ENCODE measurements around the gene BUB3. TPM values are rescaled to one million over a fixed set of nuclear protein-coding genes. Genes with fewer than 3 reads are reported as not detected.
A peak's percentile ranks its signal among the peaks of the same experiment; 100 is the strongest.

BUB3 gene
- total and polyA plus RNA-seq, 2 experiments from 2014 or later, result 158 to 170 TPM

GRCh38 chr10:123203393-123204126, 49.4 kb downstream of the BUB3 start:
- Histone ChIP-seq H3K9me2 (ENCODE audit: insufficient read depth) (no peaks in the 10 kb centered on the region), H2AFZ (no peak overlapping the region), H3K4me3 (no peak overlapping the region), H3K36me3 (ENCODE audit: low read depth) (no peaks in the 10 kb centered on the region), H3K27me3 (replicated peaks; ENCODE audit: insufficient read depth) (no peaks in the 10 kb centered on the region), H3K79me2 (ENCODE audit: insufficient read depth) (no peaks in the 10 kb centered on the region), H3K4me1 (ENCODE audit: insufficient read depth) (no peaks in the 10 kb centered on the region), H3F3A (ENCODE audit: insufficient read depth) (no peaks in the 10 kb centered on the region), H3K27ac (no peak overlapping the region), H3K9ac (no peak overlapping the region), H3K9me3 (ENCODE audit: low read depth) (peaks cover 4% of the 10 kb centered on the region), H3K4me2 (ENCODE audit: unreplicated experiment) (no peak overlapping the region), H4K20me1 (ENCODE audit: insufficient read depth) (no peaks in the 10 kb centered on the region)
- in situ Hi-C loops (cut with MboI), result no loop called here
- 66 to 69% methylated on average over 6 of the region's 6 CpGs for WGBS, 2 experiments (ENCODE audit: low coverage in 1 of 2, low lambda C conversion rate in 2 of 2, missing lambda C conversion rate in 2 of 2)
- no peak for TF ChIP-seq EZH2phosphoT487 (IDR thresholded peaks at IDR 0.05; ENCODE audit: insufficient read depth, low read depth)
- no peak for TF ChIP-seq EZH2 (IDR thresholded peaks at IDR 0.05; ENCODE audit: insufficient read depth, poor library complexity, severe bottlenecking)
- DNase-seq, result peak; percentile 8

DNA sequence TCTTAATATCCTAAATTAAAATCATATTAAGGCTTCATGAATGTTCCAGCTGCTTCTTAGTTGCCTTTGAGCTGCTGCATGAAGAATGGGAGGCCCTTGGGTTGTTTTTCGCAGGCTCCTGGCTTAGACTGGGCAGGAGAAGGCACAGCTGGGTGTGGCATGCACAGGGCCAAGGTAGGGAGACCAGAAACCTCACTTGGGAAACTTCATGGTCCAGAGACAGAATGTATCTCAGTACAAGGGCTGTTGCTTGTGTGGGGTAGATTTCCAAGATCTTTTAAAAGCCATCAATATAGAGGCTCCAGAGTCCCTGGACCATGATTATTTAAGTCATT, 49.9 kb downstream of the BUB3 start:
- in situ Hi-C loops (cut with MboI), result no loop called here

GRCh38 chr10:123205041-123205440, 50.8 kb downstream of the BUB3 start:
- H2AFZ ChIP-seq, result no peak overlapping the region
- no peaks in the 10 kb centered on the region for H3K36me3 ChIP-seq (ENCODE audit: low read depth)
- no peaks in the 10 kb centered on the region for H3K9me2 ChIP-seq (ENCODE audit: insufficient read depth)
- H4K20me1 ChIP-seq (ENCODE audit: insufficient read depth), result no peaks in the 10 kb centered on the region
- H3K9me3 ChIP-seq (ENCODE audit: low read depth), result peaks cover 4% of the 10 kb centered on the region
- H3K4me2 ChIP-seq (ENCODE audit: unreplicated experiment), result no peak overlapping the region
- no peaks in the 10 kb centered on the region for H3K27me3 ChIP-seq (replicated peaks; ENCODE audit: insufficient read depth)
- no peaks in the 10 kb centered on the region for H3K79me2 ChIP-seq (ENCODE audit: insufficient read depth)
- DNase-seq, result no peak
- no peak overlapping the region for H3K9ac ChIP-seq
- WGBS, 2 experiments (ENCODE audit: low coverage in 1 of 2, low lambda C conversion rate in 2 of 2, missing lambda C conversion rate in 2 of 2), result 95 to 97% methylated on average over 3 of the region's 3 CpGs
- H3K27ac ChIP-seq, result no peak overlapping the region
- TF ChIP-seq EZH2phosphoT487 (IDR thresholded peaks at IDR 0.05; ENCODE audit: insufficient read depth, low read depth) (no peak), EZH2 (IDR thresholded peaks at IDR 0.05; ENCODE audit: insufficient read depth, poor library complexity, severe bottlenecking) (no peak)
- in situ Hi-C loops (cut with MboI), result no loop called here
- no peaks in the 10 kb centered on the region for H3K4me1 ChIP-seq (ENCODE audit: insufficient read depth)
- H3K4me3 ChIP-seq, result no peak overlapping the region
- no peaks in the 10 kb centered on the region for H3F3A ChIP-seq (ENCODE audit: insufficient read depth)

More for the DNA sequence above, 49.9 kb downstream of the BUB3 start:
- no peak overlapping the region for H3K27ac ChIP-seq
- no peak for DNase-seq
- H3K79me2 ChIP-seq (ENCODE audit: insufficient read depth), result no peaks in the 10 kb centered on the region
- no peak overlapping the region for H3K4me2 ChIP-seq (ENCODE audit: unreplicated experiment)
- no peaks in the 10 kb centered on the region for H3K4me1 ChIP-seq (ENCODE audit: insufficient read depth)
- 40 to 48% methylated on average over 1 of the region's 1 CpG for WGBS, 2 experiments (ENCODE audit: low coverage in 1 of 2, low lambda C conversion rate in 2 of 2, missing lambda C conversion rate in 2 of 2)
- no peaks in the 10 kb centered on the region for H3K36me3 ChIP-seq (ENCODE audit: low read depth)
- peaks cover 4% of the 10 kb centered on the region for H3K9me3 ChIP-seq (ENCODE audit: low read depth)
- H2AFZ ChIP-seq, result no peak overlapping the region
- H3K27me3 ChIP-seq (replicated peaks; ENCODE audit: insufficient read depth), result no peaks in the 10 kb centered on the region
- H3K9ac ChIP-seq, result no peak overlapping the region
- TF ChIP-seq EZH2phosphoT487 (IDR thresholded peaks at IDR 0.05; ENCODE audit: insufficient read depth, low read depth), result no peak
- TF ChIP-seq EZH2 (IDR thresholded peaks at IDR 0.05; ENCODE audit: insufficient read depth, poor library complexity, severe bottlenecking), result no peak
- no peaks in the 10 kb centered on the region for H3K9me2 ChIP-seq (ENCODE audit: insufficient read depth)
- no peaks in the 10 kb centered on the region for H4K20me1 ChIP-seq (ENCODE audit: insufficient read depth)
- no peak overlapping the region for H3K4me3 ChIP-seq
- H3F3A ChIP-seq (ENCODE audit: insufficient read depth), result no peaks in the 10 kb centered on the region

DNA sequence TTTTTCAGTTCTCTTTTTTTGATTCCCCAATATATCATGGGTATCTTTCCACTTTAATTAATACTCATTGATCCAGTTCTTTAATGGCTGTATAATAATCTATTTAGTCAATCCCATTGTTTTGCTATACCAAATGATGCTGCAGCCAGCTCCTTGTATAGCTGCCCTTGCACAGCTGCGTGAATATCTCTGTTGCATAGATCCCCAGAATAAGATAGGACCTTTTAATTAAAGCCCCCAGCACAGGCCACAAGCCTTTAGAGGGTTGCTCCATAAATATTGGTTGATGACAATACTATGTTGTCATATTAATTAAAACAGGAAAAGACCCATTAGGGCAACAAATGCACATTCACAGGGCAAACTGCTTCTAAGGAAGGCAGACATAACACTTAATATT, 57.9 kb downstream of the BUB3 start:
- Histone ChIP-seq H3K4me2 (ENCODE audit: unreplicated experiment) (no peak overlapping the region), H3K27me3 (replicated peaks; ENCODE audit: insufficient read depth) (no peaks in the 10 kb centered on the region), H3K9me3 (ENCODE audit: low read depth) (peaks cover 4% of the 10 kb centered on the region), H3K4me3 (no peak overlapping the region), H3K27ac (no peak overlapping the region), H3K4me1 (ENCODE audit: insufficient read depth) (no peaks in the 10 kb centered on the region), H3K36me3 (ENCODE audit: low read depth) (no peaks in the 10 kb centered on the region), H4K20me1 (ENCODE audit: insufficient read depth) (no peaks in the 10 kb centered on the region), H3K9me2 (ENCODE audit: insufficient read depth) (no peaks in the 10 kb centered on the region), H3F3A (ENCODE audit: insufficient read depth) (no peaks in the 10 kb centered on the region), H3K9ac (no peak overlapping the region), H2AFZ (no peak overlapping the region), H3K79me2 (ENCODE audit: insufficient read depth) (no peaks in the 10 kb centered on the region)
- in situ Hi-C loops (cut with MboI), result no loop called here
- WGBS, 2 experiments (ENCODE audit: low coverage in 1 of 2, low lambda C conversion rate in 2 of 2, missing lambda C conversion rate in 2 of 2), result 92 to 100% methylated on average over 1 of the region's 1 CpG
- TF ChIP-seq EZH2 (IDR thresholded peaks at IDR 0.05; ENCODE audit: insufficient read depth, poor library complexity, severe bottlenecking) (no peak), EZH2phosphoT487 (IDR thresholded peaks at IDR 0.05; ENCODE audit: insufficient read depth, low read depth) (no peak)
- DNase-seq, result no peak
